ENCODE measurements around the gene DDA1. TPM values are rescaled to one million over a fixed set of nuclear protein-coding genes. Genes with fewer than 3 reads are reported as not detected.
A peak's percentile ranks its signal among the peaks of the same experiment; 100 is the strongest.

The DDA1 gene
- total and polyA plus RNA-seq, 4 donors = 21.4 to 71.0 (median 28.7) TPM

- no peak overlapping the region for H3K27ac ChIP-seq (ENCODE audit: low read depth in 1 of 2, low read length in 2 of 2)
These were observed 25.8 kb upstream of the DDA1 start for GRCh38 chr19:17283504-17283996.

DNA sequence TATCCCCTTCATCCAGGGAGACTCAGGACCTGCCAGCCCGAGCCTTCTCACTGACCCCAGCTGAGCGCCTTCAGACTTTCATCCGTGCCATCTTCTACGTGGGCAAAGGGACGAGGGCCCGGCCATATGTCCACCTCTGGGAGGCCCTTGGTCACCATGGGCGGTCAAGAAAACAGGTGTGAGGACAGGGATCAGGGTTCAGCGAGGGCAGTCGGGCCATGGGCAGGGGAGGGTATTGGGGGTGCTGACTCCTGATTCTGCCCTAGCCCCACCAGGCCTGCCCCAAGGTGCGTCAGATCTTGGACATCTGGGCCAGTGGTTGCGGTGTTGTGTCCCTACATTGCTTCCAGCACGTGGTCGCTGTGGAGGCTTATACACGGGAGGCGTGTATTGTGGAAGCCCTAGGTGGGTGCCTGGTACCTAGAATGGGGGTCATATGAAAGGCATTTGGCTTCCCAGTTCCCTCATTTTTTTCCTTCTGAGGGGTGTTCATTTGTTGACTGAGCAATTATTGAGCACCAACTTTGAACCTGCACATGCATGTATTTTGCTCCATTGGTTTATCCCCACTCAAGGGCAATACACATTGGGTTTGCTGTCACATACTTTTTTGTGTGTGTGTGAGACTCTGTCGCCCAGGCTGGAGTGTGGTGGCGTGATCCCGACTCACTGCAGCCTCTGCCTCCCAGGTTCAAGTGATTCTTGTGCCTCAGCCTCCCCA is 23.8 kb upstream of the DDA1 start:
- intact Hi-C loops (cut with DNase I) = no loop called here
- no peak for ATAC-seq (ENCODE audit: low FRiP score)
- H3K4me1 ChIP-seq (ENCODE audit: control insufficient read depth in 1 of 2, insufficient read depth in 2 of 2, low read length in 2 of 2) = no peaks in the 10 kb centered on the region
- H3K4me3 ChIP-seq (ENCODE audit: low read length in 2 of 2) = no peak overlapping the region
- no peak overlapping the region for H3K27ac ChIP-seq (ENCODE audit: low read depth in 1 of 2, low read length in 2 of 2)
- no peaks in the 10 kb centered on the region for H3K36me3 ChIP-seq (ENCODE audit: control insufficient read depth in 1 of 2, insufficient read depth in 2 of 2, low read length in 1 of 2)
- no peak for DNase-seq
- H3K27me3 ChIP-seq (ENCODE audit: control insufficient read depth in 1 of 2, insufficient read depth in 2 of 2, low read length in 1 of 2) = no peaks in the 10 kb centered on the region
- H3K9me3 ChIP-seq (ENCODE audit: control insufficient read depth, low read length) = no peaks in the 10 kb centered on the region
- 92% methylated on average over 18 of the region's 18 CpGs for WGBS, 2 donors

More at GRCh38 chr19:17283504-17283996, 25.8 kb upstream of the DDA1 start:
- WGBS, 2 donors = 89 to 91% methylated on average over 7 of the region's 7 CpGs
- DNase-seq (no peak), ATAC-seq (ENCODE audit: low FRiP score) (peak; percentile 19)
- peaks cover 0 to 2% of the 10 kb centered on the region in 2 donors for H3K36me3 ChIP-seq (ENCODE audit: control insufficient read depth in 1 of 2, insufficient read depth in 2 of 2, low read length in 1 of 2)
- H3K9me3 ChIP-seq (ENCODE audit: control insufficient read depth, low read length) = no peaks in the 10 kb centered on the region
- no peaks in the 10 kb centered on the region for H3K27me3 ChIP-seq (ENCODE audit: control insufficient read depth in 1 of 2, insufficient read depth in 2 of 2, low read length in 1 of 2)
- intact Hi-C loops (cut with DNase I) = loop anchor here (2.0 to 5.0 kb wide), 4 partner anchors 71 to 217 kb away; no protein-coding TSS in a partner anchor
- no peak overlapping the region for H3K4me3 ChIP-seq (ENCODE audit: low read length in 2 of 2)
- no peaks in the 10 kb centered on the region for H3K4me1 ChIP-seq (ENCODE audit: control insufficient read depth in 1 of 2, insufficient read depth in 2 of 2, low read length in 2 of 2)

- no peak for DNase-seq
- H3K27ac ChIP-seq (ENCODE audit: low read depth in 1 of 2, low read length in 2 of 2) = no peak overlapping the region
- intact Hi-C loops (cut with DNase I) = no loop called here
- 93 to 95% methylated on average over 11 of the region's 11 CpGs for WGBS, 2 donors
- no peaks in the 10 kb centered on the region for H3K4me1 ChIP-seq (ENCODE audit: control insufficient read depth in 1 of 2, insufficient read depth in 2 of 2, low read length in 2 of 2)
- H3K27me3 ChIP-seq (ENCODE audit: control insufficient read depth in 1 of 2, insufficient read depth in 2 of 2, low read length in 1 of 2) = no peaks in the 10 kb centered on the region
- H3K4me3 ChIP-seq (ENCODE audit: low read length in 2 of 2) = no peak overlapping the region
- no peak for ATAC-seq (ENCODE audit: low FRiP score)
- no peaks in the 10 kb centered on the region for H3K9me3 ChIP-seq (ENCODE audit: control insufficient read depth, low read length)
- no peaks in the 10 kb centered on the region for H3K36me3 ChIP-seq (ENCODE audit: control insufficient read depth in 1 of 2, insufficient read depth in 2 of 2, low read length in 1 of 2)
These were observed 23.1 kb upstream of the DDA1 start for GRCh38 chr19:17286263-17286662.

DNA sequence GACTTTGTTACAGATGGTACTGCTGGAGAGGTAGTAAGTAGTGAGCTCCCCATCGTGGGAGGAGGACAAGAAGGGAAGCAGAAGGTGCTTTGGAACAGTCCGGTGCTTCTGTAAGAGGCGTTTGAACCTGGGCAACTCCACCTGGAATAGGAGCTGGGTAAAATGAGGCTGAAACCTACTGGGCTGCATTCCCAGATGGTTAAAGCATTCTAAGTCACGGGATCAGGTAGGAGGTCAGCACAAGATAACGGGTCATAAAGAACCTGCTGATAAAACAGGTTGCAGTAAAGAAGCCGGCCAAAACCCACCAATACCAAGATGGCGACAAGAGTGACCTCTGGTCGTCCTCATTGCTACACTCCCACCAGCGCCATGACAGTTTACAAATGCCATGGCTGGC is 22.6 kb upstream of the DDA1 start:
- intact Hi-C loops (cut with DNase I) = no loop called here
- ATAC-seq (ENCODE audit: low FRiP score) = no peak

GRCh38 chr19:17289489-17289888 is 19.9 kb upstream of the DDA1 start:
- ATAC-seq (ENCODE audit: low FRiP score) (no peak), DNase-seq (peak; percentile 84 to 92)
- H3K9me3 ChIP-seq (ENCODE audit: control insufficient read depth, low read length) = no peaks in the 10 kb centered on the region
- 10 to 11% methylated on average over 22 of the region's 22 CpGs for WGBS, 2 donors
- no peak overlapping the region for H3K27ac ChIP-seq (ENCODE audit: low read depth in 1 of 2, low read length in 2 of 2)
- no peak overlapping the region for H3K4me3 ChIP-seq (ENCODE audit: low read length in 2 of 2)
- no peaks in the 10 kb centered on the region for H3K36me3 ChIP-seq (ENCODE audit: control insufficient read depth in 1 of 2, insufficient read depth in 2 of 2, low read length in 1 of 2)
- H3K4me1 ChIP-seq (ENCODE audit: control insufficient read depth in 1 of 2, insufficient read depth in 2 of 2, low read length in 2 of 2) = no peaks in the 10 kb centered on the region
- no peaks in the 10 kb centered on the region for H3K27me3 ChIP-seq (ENCODE audit: control insufficient read depth in 1 of 2, insufficient read depth in 2 of 2, low read length in 1 of 2)
- intact Hi-C loops (cut with DNase I) = no loop called here

More for the DNA sequence above, 22.6 kb upstream of the DDA1 start:
- H3K36me3 ChIP-seq (ENCODE audit: control insufficient read depth in 1 of 2, insufficient read depth in 2 of 2, low read length in 1 of 2) = no peaks in the 10 kb centered on the region
- no peaks in the 10 kb centered on the region for H3K9me3 ChIP-seq (ENCODE audit: control insufficient read depth, low read length)
- no peak overlapping the region for H3K27ac ChIP-seq (ENCODE audit: low read depth in 1 of 2, low read length in 2 of 2)
- no peak for DNase-seq
- no peak overlapping the region for H3K4me3 ChIP-seq (ENCODE audit: low read length in 2 of 2)
- H3K27me3 ChIP-seq (ENCODE audit: control insufficient read depth in 1 of 2, insufficient read depth in 2 of 2, low read length in 1 of 2) = no peaks in the 10 kb centered on the region
- no peaks in the 10 kb centered on the region for H3K4me1 ChIP-seq (ENCODE audit: control insufficient read depth in 1 of 2, insufficient read depth in 2 of 2, low read length in 2 of 2)
- WGBS, 2 donors = 87 to 91% methylated on average over 9 of the region's 9 CpGs

- no peak overlapping the region for H3K4me3 ChIP-seq (ENCODE audit: low read length in 2 of 2)
- DNase-seq (peak; percentile 85 to 90), ATAC-seq (ENCODE audit: low FRiP score) (peak; percentile 93)
- no peaks in the 10 kb centered on the region for H3K36me3 ChIP-seq (ENCODE audit: control insufficient read depth in 1 of 2, insufficient read depth in 2 of 2, low read length in 1 of 2)
- WGBS, 2 donors = 2 to 4% methylated on average over 45 to 46 of the region's 46 CpGs
- no peaks in the 10 kb centered on the region for H3K4me1 ChIP-seq (ENCODE audit: control insufficient read depth in 1 of 2, insufficient read depth in 2 of 2, low read length in 2 of 2)
- H3K27me3 ChIP-seq (ENCODE audit: control insufficient read depth in 1 of 2, insufficient read depth in 2 of 2, low read length in 1 of 2) = no peaks in the 10 kb centered on the region
- H3K27ac ChIP-seq (ENCODE audit: low read depth in 1 of 2, low read length in 2 of 2) = peak overlapping the region in 1 of 2 donors; percentile 18
- no peaks in the 10 kb centered on the region for H3K9me3 ChIP-seq (ENCODE audit: control insufficient read depth, low read length)
- intact Hi-C loops (cut with DNase I) = loop anchor here in 1 of 2 donors (2.0 kb wide), 1 partner anchor 90 kb away; no protein-coding TSS in a partner anchor
These were observed 16.9 kb upstream of the DDA1 start for GRCh38 chr19:17292301-17293074.

DNA sequence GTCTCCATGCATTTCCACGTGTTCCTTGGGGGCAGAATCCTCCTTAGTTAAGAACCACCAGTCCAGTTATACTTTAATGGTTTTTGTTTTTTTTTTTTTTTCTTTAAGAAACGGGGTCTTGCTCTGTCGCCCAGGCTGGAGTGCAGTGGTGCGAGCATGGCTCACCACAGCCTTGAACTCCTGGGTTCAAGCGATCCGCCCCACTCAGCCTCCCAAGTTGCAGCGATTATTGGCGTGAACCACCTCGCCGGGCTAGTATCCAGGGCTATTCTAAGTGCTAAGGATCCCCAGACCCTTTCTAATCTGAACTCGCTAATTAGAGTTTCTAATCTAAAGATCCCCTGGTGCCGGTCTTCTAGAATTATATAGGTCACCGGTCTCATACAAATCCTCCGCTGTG is 15.8 kb upstream of the DDA1 start:
- no peaks in the 10 kb centered on the region for H3K36me3 ChIP-seq (ENCODE audit: control insufficient read depth in 1 of 2, insufficient read depth in 2 of 2, low read length in 1 of 2)
- no peak overlapping the region for H3K27ac ChIP-seq (ENCODE audit: low read depth in 1 of 2, low read length in 2 of 2)
- no peaks in the 10 kb centered on the region for H3K9me3 ChIP-seq (ENCODE audit: control insufficient read depth, low read length)
- H3K4me1 ChIP-seq (ENCODE audit: control insufficient read depth in 1 of 2, insufficient read depth in 2 of 2, low read length in 2 of 2) = no peaks in the 10 kb centered on the region
- H3K4me3 ChIP-seq (ENCODE audit: low read length in 2 of 2) = no peak overlapping the region
- intact Hi-C loops (cut with DNase I) = loop anchor here in 1 of 2 donors (2.0 kb wide), 1 partner anchor 89 kb away; no protein-coding TSS in a partner anchor
- no peak for ATAC-seq (ENCODE audit: low FRiP score)
- DNase-seq = no peak
- H3K27me3 ChIP-seq (ENCODE audit: control insufficient read depth in 1 of 2, insufficient read depth in 2 of 2, low read length in 1 of 2) = no peaks in the 10 kb centered on the region
- WGBS, 2 donors = 82 to 86% methylated on average over 14 of the region's 14 CpGs

DNA sequence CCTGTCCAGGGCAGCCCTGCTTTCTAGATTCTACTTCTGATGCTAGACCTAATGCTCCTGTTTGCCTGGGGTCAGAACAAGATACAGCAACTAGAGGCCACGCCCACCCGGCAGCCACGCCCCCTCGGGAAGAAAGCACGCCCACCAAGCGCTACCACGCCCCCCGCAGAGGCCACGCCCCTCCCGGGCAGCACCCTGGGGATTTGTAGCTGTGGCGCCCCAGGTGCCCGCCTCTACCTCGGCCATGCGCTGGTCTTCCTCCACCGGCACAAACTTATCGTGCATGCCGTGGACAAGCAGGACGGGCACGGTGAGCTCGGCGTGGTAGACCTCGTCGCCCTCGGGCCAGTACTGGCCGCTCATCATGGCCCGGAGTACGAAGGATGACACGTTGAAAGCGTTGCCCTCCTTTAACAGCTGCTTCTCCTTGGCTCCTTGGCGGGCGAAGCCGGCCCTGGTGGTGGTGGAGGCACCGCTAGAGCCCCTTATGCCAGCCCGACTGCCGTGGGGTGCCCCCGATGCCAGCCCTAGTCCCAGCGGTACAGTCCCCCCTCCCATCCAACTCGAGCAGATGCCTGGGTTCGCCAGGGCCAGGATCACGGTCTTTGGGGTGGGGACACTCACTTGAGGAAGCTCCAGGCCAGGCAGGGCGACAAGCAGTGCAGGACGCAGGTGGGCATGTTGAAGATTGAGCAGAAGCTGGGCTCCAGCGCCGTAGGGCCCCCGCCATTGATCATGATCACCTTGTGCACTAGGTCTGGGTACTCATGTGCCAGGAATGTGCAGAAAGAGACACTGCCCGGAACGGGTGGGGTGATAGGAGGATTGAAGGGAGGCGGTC is 15.1 kb upstream of the DDA1 start:
- DNase-seq (peak in 1 of 2 donors; percentile 83), ATAC-seq (ENCODE audit: low FRiP score) (peak; percentile 3)
- H3K27ac ChIP-seq (ENCODE audit: low read depth in 1 of 2, low read length in 2 of 2) = no peak overlapping the region
- no peaks in the 10 kb centered on the region for H3K4me1 ChIP-seq (ENCODE audit: control insufficient read depth in 1 of 2, insufficient read depth in 2 of 2, low read length in 2 of 2)
- H3K9me3 ChIP-seq (ENCODE audit: control insufficient read depth, low read length) = no peaks in the 10 kb centered on the region
- no peaks in the 10 kb centered on the region for H3K36me3 ChIP-seq (ENCODE audit: control insufficient read depth in 1 of 2, insufficient read depth in 2 of 2, low read length in 1 of 2)
- 72 to 81% methylated on average over 45 to 48 of the region's 48 CpGs for WGBS, 2 donors
- intact Hi-C loops (cut with DNase I) = no loop called here
- no peaks in the 10 kb centered on the region for H3K27me3 ChIP-seq (ENCODE audit: control insufficient read depth in 1 of 2, insufficient read depth in 2 of 2, low read length in 1 of 2)
- H3K4me3 ChIP-seq (ENCODE audit: low read length in 2 of 2) = no peak overlapping the region

Data from aorta (tissue), 5 donors.